Activated CD4-positive, alpha-beta T cell treated with anti-CD3 and anti-CD28 coated beads for 36 hours (primary cell): ENCODE measurements around the gene CD2. TPM values are rescaled to one million over a fixed set of nuclear protein-coding genes. Genes with fewer than 3 reads are reported as not detected.

Source experiments
- ATAC-seq: fragments of 200-7000 bp; cut with Tn5 transposase; one replicate; pipeline ENCODE4 v1.10.0; 2021; ENCODE audit warnings: mild to moderate bottlenecking, moderate library complexity
- CTCF ChIA-PET: fragments of 350-600 bp; sonication (Branson Sonifier 250); formaldehyde crosslinking; loops from one replicate; lab custom pipeline; 2021; ENCODE audit warnings: antibody characterized with exemption; lab: Charles Lee
- POLR2A ChIA-PET: fragments of 350-600 bp; sonication (Branson Sonifier 250); formaldehyde crosslinking; loops from one replicate; lab custom pipeline; 2021; ENCODE audit warnings: antibody characterized with exemption, inconsistent platforms; lab: Charles Lee
- DNase-seq: peaks from one replicate; pipeline ENCODE4 v3.0.0-alpha.2; 2020
- H3K27ac Mint-ChIP-seq: one replicate; pipeline ENCODE4 v1.8.0; 2021; ENCODE audit warnings: mixed read lengths
- H3K27me3 Mint-ChIP-seq: one replicate; pipeline ENCODE4 v1.8.0; 2021; ENCODE audit warnings: mixed read lengths
- H3K36me3 Mint-ChIP-seq: one replicate; pipeline ENCODE4 v1.8.0; 2021; ENCODE audit warnings: low read depth, mixed read lengths
- H3K4me1 Mint-ChIP-seq: one replicate; pipeline ENCODE4 v1.8.0; 2021; ENCODE audit warnings: mixed read lengths
- H3K4me3 Mint-ChIP-seq: one replicate; pipeline ENCODE4 v1.8.0; 2021; ENCODE audit warnings: mild to moderate bottlenecking, moderate library complexity, mixed read lengths
- H3K9me3 Mint-ChIP-seq: one replicate; pipeline ENCODE4 v1.8.0; 2021; ENCODE audit warnings: low read depth, mixed read lengths
- intact Hi-C, 2 experiments: fragments of 100-400 bp; cut with DNase I in 1 of 2; cut with micrococcal nuclease in 1 of 2; formaldehyde crosslinking; loops; one replicate each; pipeline versions ENCODE4 v1.14.2 to v1.15.1; 2022 to 2024; cut with DNase I, micrococcal nuclease
- total RNA-seq, 2 experiments: library from RNA; stranded (reverse); gene quantifications; one replicate each; pipeline ENCODE4 v1.2.3, GENCODE V29; 2021

Gene CD2
- total RNA-seq, 2 experiments from 2014 or later, result 287 to 291 TPM

GRCh38 chr1:116717318-116717717, 36.9 kb upstream of the CD2 start:
- ATAC-seq (no peak), DNase-seq (no peak)
- peaks cover 6% of the 10 kb centered on the region for H3K4me1 Mint-ChIP-seq
- no peak overlapping the region for H3K27ac Mint-ChIP-seq
- H3K9me3 Mint-ChIP-seq, result no peaks in the 10 kb centered on the region
- ChIA-PET CTCF (interaction anchor here (0.8 to 1.1 kb wide), 3 partner anchors 15 to 342 kb away, joined by 3 to 4 read pairs (median 3); partner anchors contain the start of gene TTF2), POLR2A (no interaction called here)
- no peak overlapping the region for H3K4me3 Mint-ChIP-seq
- no peaks in the 10 kb centered on the region for H3K36me3 Mint-ChIP-seq
- intact Hi-C loops, result no loop called here
- H3K27me3 Mint-ChIP-seq, result peaks cover 6% of the 10 kb centered on the region

- Mint-ChIP-seq H3K27ac (no peak overlapping the region), H3K4me3 (no peak overlapping the region), H3K9me3 (no peaks in the 10 kb centered on the region), H3K36me3 (no peaks in the 10 kb centered on the region), H3K4me1 (peaks cover 4% of the 10 kb centered on the region), H3K27me3 (peaks cover 4% of the 10 kb centered on the region)
- DNase-seq (no peak), ATAC-seq (no peak)
- ChIA-PET CTCF (no interaction called here), POLR2A (no interaction called here)
- intact Hi-C loops, result no loop called here
Observed at GRCh38 chr1:116720364-116721038, 33.7 kb upstream of the CD2 start.

- peaks cover 4% of the 10 kb centered on the region for H3K27me3 Mint-ChIP-seq
- peaks cover 6% of the 10 kb centered on the region for H3K4me1 Mint-ChIP-seq
- no peak overlapping the region for H3K27ac Mint-ChIP-seq
- H3K4me3 Mint-ChIP-seq, result no peak overlapping the region
- DNase-seq, result no peak
- ChIA-PET POLR2A (no interaction called here), CTCF (no interaction called here)
- intact Hi-C loops, result no loop called here
- H3K9me3 Mint-ChIP-seq, result no peaks in the 10 kb centered on the region
- no peak for ATAC-seq
- no peaks in the 10 kb centered on the region for H3K36me3 Mint-ChIP-seq
Observed at GRCh38 chr1:116721039-116721405, 33.2 kb upstream of the CD2 start.

- POLR2A ChIA-PET, result no interaction called here
- Mint-ChIP-seq H3K36me3 (no peaks in the 10 kb centered on the region), H3K9me3 (no peaks in the 10 kb centered on the region), H3K4me1 (peaks cover 11% of the 10 kb centered on the region), H3K27ac (no peak overlapping the region), H3K27me3 (peaks cover 4% of the 10 kb centered on the region), H3K4me3 (no peak overlapping the region)
- intact Hi-C loops, result no loop called here
- CTCF ChIA-PET, result interaction anchor here (1.3 to 1.6 kb wide), 2 partner anchors 43 to 160 kb away, joined by 4 to 5 read pairs; no protein-coding TSS in a partner anchor
- DNase-seq, result no peak
- no peak for ATAC-seq
Observed at GRCh38 chr1:116721451-116722007, 32.7 kb upstream of the CD2 start.

- ChIA-PET POLR2A (no interaction called here), CTCF (interaction anchor here (0.7 to 1.9 kb wide), 14 partner anchors 11 to 407 kb away, joined by 3 to 11 read pairs (median 4); partner anchors contain the start of gene CD2)
- H3K36me3 Mint-ChIP-seq, result no peaks in the 10 kb centered on the region
- H3K9me3 Mint-ChIP-seq, result no peaks in the 10 kb centered on the region
- peaks cover 18% of the 10 kb centered on the region for H3K4me1 Mint-ChIP-seq
- intact Hi-C loops, result no loop called here
- DNase-seq (no peak), ATAC-seq (no peak)
- no peaks in the 10 kb centered on the region for H3K27me3 Mint-ChIP-seq
- H3K4me3 Mint-ChIP-seq, result no peak overlapping the region
- H3K27ac Mint-ChIP-seq, result no peak overlapping the region
Observed at GRCh38 chr1:116722016-116722838, 32.0 kb upstream of the CD2 start.

GRCh38 chr1:116724765-116725375, 29.4 kb upstream of the CD2 start:
- ATAC-seq, result peak; percentile 86
- POLR2A ChIA-PET, result interaction anchor here (1.0 to 1.2 kb wide), 2 partner anchors 13 to 335 kb away, joined by 3 to 4 read pairs; partner anchors contain the start of gene TTF2
- Mint-ChIP-seq H3K36me3 (no peaks in the 10 kb centered on the region), H3K4me3 (no peak overlapping the region), H3K4me1 (peaks cover 32% of the 10 kb centered on the region), H3K27me3 (no peaks in the 10 kb centered on the region), H3K9me3 (no peaks in the 10 kb centered on the region), H3K27ac (peak overlapping the region; percentile 26)
- intact Hi-C loops, result loop anchor here (1.0 to 5.0 kb wide), 6 partner anchors 92 to 402 kb away; no protein-coding TSS in a partner anchor
- peak; percentile 91 for DNase-seq
- CTCF ChIA-PET, result interaction anchor here (0.6 to 3.3 kb wide), 38 partner anchors 9 to 481 kb away, joined by 3 to 22 read pairs (median 4); partner anchors contain the start of genes CD2 and TTF2

GRCh38 chr1:116725798-116726197, 28.4 kb upstream of the CD2 start:
- no peak for DNase-seq
- no peaks in the 10 kb centered on the region for H3K36me3 Mint-ChIP-seq
- no peak for ATAC-seq
- H3K27me3 Mint-ChIP-seq, result no peaks in the 10 kb centered on the region
- no peak overlapping the region for H3K4me3 Mint-ChIP-seq
- peaks cover 32% of the 10 kb centered on the region for H3K4me1 Mint-ChIP-seq
- intact Hi-C loops, result loop anchor here (2.0 to 5.0 kb wide), 3 partner anchors 155 to 402 kb away; no protein-coding TSS in a partner anchor
- CTCF ChIA-PET, result interaction anchor here (0.7 to 3.3 kb wide), 22 partner anchors 8 to 334 kb away, joined by 3 to 22 read pairs (median 5); partner anchors contain the start of genes CD2 and TTF2
- no peak overlapping the region for H3K27ac Mint-ChIP-seq
- H3K9me3 Mint-ChIP-seq, result no peaks in the 10 kb centered on the region
- POLR2A ChIA-PET, result no interaction called here

- Mint-ChIP-seq H3K36me3 (no peaks in the 10 kb centered on the region), H3K4me3 (no peak overlapping the region), H3K4me1 (peaks cover 32% of the 10 kb centered on the region), H3K27me3 (no peaks in the 10 kb centered on the region), H3K9me3 (no peaks in the 10 kb centered on the region), H3K27ac (peak overlapping the region; percentile 53)
- DNase-seq, result no peak
- ATAC-seq, result no peak
- intact Hi-C loops, result loop anchor here (5.0 kb wide), 2 partner anchors 155 to 400 kb away; no protein-coding TSS in a partner anchor
- CTCF ChIA-PET, result interaction anchor here (0.6 to 3.3 kb wide), 15 partner anchors 10 to 588 kb away, joined by 3 to 22 read pairs (median 4); partner anchors contain the start of gene CD2
- POLR2A ChIA-PET, result interaction anchor here (0.5 to 1.4 kb wide), 3 partner anchors 10 to 141 kb away, joined by 3 read pairs; no protein-coding TSS in a partner anchor
Observed at GRCh38 chr1:116726872-116727820, 27.1 kb upstream of the CD2 start.

GRCh38 chr1:116731439-116731838, 22.8 kb upstream of the CD2 start:
- intact Hi-C loops, result loop anchor here in 1 of 2 experiments (10.0 kb wide), 1 partner anchor 393 kb away; the partner anchor contains the start of gene TRIM45
- Mint-ChIP-seq H3K4me3 (no peak overlapping the region), H3K27me3 (no peaks in the 10 kb centered on the region), H3K4me1 (peaks cover 34% of the 10 kb centered on the region), H3K9me3 (no peaks in the 10 kb centered on the region), H3K36me3 (no peaks in the 10 kb centered on the region), H3K27ac (no peak overlapping the region)
- POLR2A ChIA-PET, result interaction anchor here (1.0 kb wide), 1 partner anchor 33 kb away, joined by 3 read pairs; no protein-coding TSS in a partner anchor
- DNase-seq, result no peak
- CTCF ChIA-PET, result interaction anchor here (1.1 kb wide), 1 partner anchor 325 kb away, joined by 3 read pairs; no protein-coding TSS in a partner anchor
- ATAC-seq, result no peak

- ChIA-PET CTCF (interaction anchor here (0.9 to 2.9 kb wide), 9 partner anchors 8 to 324 kb away, joined by 3 to 14 read pairs (median 3); no protein-coding TSS in a partner anchor), POLR2A (no interaction called here)
- ATAC-seq (no peak), DNase-seq (no peak)
- H3K9me3 Mint-ChIP-seq, result no peaks in the 10 kb centered on the region
- intact Hi-C loops, result loop anchor here in 1 of 2 experiments (10.0 kb wide), 1 partner anchor 392 kb away; the partner anchor contains the start of gene TRIM45
- no peaks in the 10 kb centered on the region for H3K36me3 Mint-ChIP-seq
- H3K4me1 Mint-ChIP-seq, result peaks cover 33% of the 10 kb centered on the region
- H3K4me3 Mint-ChIP-seq, result no peak overlapping the region
- H3K27me3 Mint-ChIP-seq, result no peaks in the 10 kb centered on the region
- no peak overlapping the region for H3K27ac Mint-ChIP-seq
Observed at GRCh38 chr1:116732726-116733125, 21.5 kb upstream of the CD2 start.
